Skeletal muscle tissue (tissue), 4 donors: ENCODE measurements around the gene ACTL10. TPM values are rescaled to one million over a fixed set of nuclear protein-coding genes. Genes with fewer than 3 reads are reported as not detected.
A peak's percentile ranks its signal among the peaks of the same experiment; 100 is the strongest.

Source experiments
- H3K27ac ChIP-seq: one replicate; pipeline ENCODE4 v1.7.0; 2013; ENCODE audit warnings: mild to moderate bottlenecking, low read depth, low read length, inconsistent platforms
- H3K27me3 ChIP-seq, 3 donors: one replicate each; pipeline ENCODE4 v1.7.0; 2013; ENCODE audit warnings: low read length in 3 of 3; ENCODE audit not compliant: control insufficient read depth in 3 of 3, insufficient read depth in 3 of 3
- H3K36me3 ChIP-seq, 3 donors: one replicate each; pipeline ENCODE4 v1.7.0; 2013; ENCODE audit warnings: low read length in 3 of 3; ENCODE audit not compliant: control insufficient read depth in 3 of 3, insufficient read depth in 3 of 3
- H3K4me1 ChIP-seq, 3 donors: one replicate each; pipeline ENCODE4 v1.7.0; 2013; ENCODE audit warnings: low read length in 3 of 3, mild to moderate bottlenecking in 3 of 3; ENCODE audit not compliant: control insufficient read depth in 3 of 3, insufficient read depth in 3 of 3
- H3K4me3 ChIP-seq, 3 donors: one replicate each; pipeline ENCODE4 v1.7.0; 2013; ENCODE audit warnings: low read length in 3 of 3
- H3K9ac ChIP-seq, 3 donors: one replicate each; pipeline ENCODE4 v1.7.0; 2013; ENCODE audit warnings: low read length in 3 of 3, mild to moderate bottlenecking in 3 of 3, moderate library complexity in 2 of 3, low read depth in 1 of 3
- H3K9me3 ChIP-seq, 3 donors: one replicate each; pipeline ENCODE4 v1.7.0; 2013; ENCODE audit warnings: low read length in 3 of 3; ENCODE audit not compliant: control insufficient read depth in 3 of 3
- total RNA-seq: library from RNA; depleted of rRNA; stranded (reverse); fragments of >200 nt; gene quantifications from one replicate; pipeline ENCODE4 v1.2.3, GENCODE V29; 2014
- donor health status: Osteomylitis.

Gene ACTL10
- 1.0 TPM for total RNA-seq

GRCh38 chr20:33666293-33667244 is at the start of gene ACTL10:
TSS of gene ACTL10 (plus strand) at chr20:33666943. CDS start at chr20:33667498, 555 bp downstream.
- peaks cover 38 to 56% (median 44%) of the 10 kb centered on the region in 3 donors for H3K4me1 ChIP-seq
- peak within 1 kb of the TSS; percentile 61 to 71 (median 62) for H3K9ac ChIP-seq
- peak within 1 kb of the TSS; percentile 58 for H3K27ac ChIP-seq
- peaks cover 22 to 29% (median 25%) of the 10 kb centered on the region in 3 donors for H3K36me3 ChIP-seq
- peak within 1 kb of the TSS; percentile 68 to 75 (median 73) for H3K4me3 ChIP-seq
- no peaks in the 10 kb centered on the region for H3K9me3 ChIP-seq
- no peaks in the 10 kb centered on the region for H3K27me3 ChIP-seq

GRCh38 chr20:33621717-33622400 is 44.9 kb upstream of the ACTL10 start:
- no peak overlapping the region for H3K27ac ChIP-seq
- H3K27me3 ChIP-seq = no peaks in the 10 kb centered on the region
- H3K9ac ChIP-seq = no peak overlapping the region
- peaks cover 19 to 35% (median 29%) of the 10 kb centered on the region in 3 donors for H3K36me3 ChIP-seq
- H3K4me1 ChIP-seq = no peaks in the 10 kb centered on the region
- no peak overlapping the region for H3K4me3 ChIP-seq
- no peaks in the 10 kb centered on the region for H3K9me3 ChIP-seq

GRCh38 chr20:33622705-33623365 is 43.9 kb upstream of the ACTL10 start:
- no peaks in the 10 kb centered on the region for H3K27me3 ChIP-seq
- no peak overlapping the region for H3K27ac ChIP-seq
- no peak overlapping the region for H3K9ac ChIP-seq
- peaks cover 22 to 40% (median 29%) of the 10 kb centered on the region in 3 donors for H3K36me3 ChIP-seq
- no peaks in the 10 kb centered on the region for H3K4me1 ChIP-seq
- H3K4me3 ChIP-seq = no peak overlapping the region
- no peaks in the 10 kb centered on the region for H3K9me3 ChIP-seq

- no peaks in the 10 kb centered on the region for H3K4me1 ChIP-seq
- H3K27ac ChIP-seq = no peak overlapping the region
- H3K27me3 ChIP-seq = no peaks in the 10 kb centered on the region
- peaks cover 23 to 53% (median 35%) of the 10 kb centered on the region in 3 donors for H3K36me3 ChIP-seq
- no peak overlapping the region for H3K9ac ChIP-seq
- H3K4me3 ChIP-seq = no peak overlapping the region
- no peaks in the 10 kb centered on the region for H3K9me3 ChIP-seq
Observed at GRCh38 chr20:33624399-33624798, 42.3 kb upstream of the ACTL10 start.

GRCh38 chr20:33626190-33626589 is 40.6 kb upstream of the ACTL10 start:
- H3K9ac ChIP-seq = no peak overlapping the region
- peaks cover 30 to 64% (median 46%) of the 10 kb centered on the region in 3 donors for H3K36me3 ChIP-seq
- no peak overlapping the region for H3K4me3 ChIP-seq
- H3K27me3 ChIP-seq = no peaks in the 10 kb centered on the region
- no peak overlapping the region for H3K27ac ChIP-seq
- H3K4me1 ChIP-seq = no peaks in the 10 kb centered on the region
- no peaks in the 10 kb centered on the region for H3K9me3 ChIP-seq

GRCh38 chr20:33627577-33628216 is 39.0 kb upstream of the ACTL10 start:
- Histone ChIP-seq H3K9me3 (no peaks in the 10 kb centered on the region), H3K36me3 (peaks cover 34 to 67% (median 50%) of the 10 kb centered on the region in 3 donors), H3K4me3 (no peak overlapping the region), H3K9ac (no peak overlapping the region), H3K27ac (no peak overlapping the region), H3K27me3 (no peaks in the 10 kb centered on the region), H3K4me1 (no peaks in the 10 kb centered on the region)

GRCh38 chr20:33629533-33629932 is 37.2 kb upstream of the ACTL10 start:
- no peak overlapping the region for H3K9ac ChIP-seq
- peaks cover 32 to 60% (median 46%) of the 10 kb centered on the region in 3 donors for H3K36me3 ChIP-seq
- no peaks in the 10 kb centered on the region for H3K4me1 ChIP-seq
- no peak overlapping the region for H3K4me3 ChIP-seq
- no peaks in the 10 kb centered on the region for H3K27me3 ChIP-seq
- H3K27ac ChIP-seq = no peak overlapping the region
- no peaks in the 10 kb centered on the region for H3K9me3 ChIP-seq

GRCh38 chr20:33629979-33630378 is 36.8 kb upstream of the ACTL10 start:
- Histone ChIP-seq H3K9me3 (no peaks in the 10 kb centered on the region), H3K36me3 (peaks cover 28 to 55% (median 45%) of the 10 kb centered on the region in 3 donors), H3K27ac (no peak overlapping the region), H3K9ac (no peak overlapping the region), H3K4me3 (no peak overlapping the region), H3K4me1 (no peaks in the 10 kb centered on the region), H3K27me3 (no peaks in the 10 kb centered on the region)

- H3K27me3 ChIP-seq = no peaks in the 10 kb centered on the region
- H3K9me3 ChIP-seq = no peaks in the 10 kb centered on the region
- peaks cover 0 to 3% (median 0%) of the 10 kb centered on the region in 3 donors for H3K4me1 ChIP-seq
- no peak overlapping the region for H3K9ac ChIP-seq
- H3K27ac ChIP-seq = no peak overlapping the region
- peaks cover 25 to 50% (median 44%) of the 10 kb centered on the region in 3 donors for H3K36me3 ChIP-seq
- H3K4me3 ChIP-seq = no peak overlapping the region
Observed at GRCh38 chr20:33630507-33630906, 36.2 kb upstream of the ACTL10 start.
